HepG2 (cell line): ENCODE measurements around the gene BID. TPM values are rescaled to one million over a fixed set of nuclear protein-coding genes. Genes with fewer than 3 reads are reported as not detected.

Experiments
- ATAC-seq: fragments of 200-7000 bp; cut with Tn5 transposase; 3 replicates; pipeline ENCODE4 v1.9.1; 2020; ENCODE audit warnings: mild to moderate bottlenecking, moderate library complexity
- BruUV-seq: library from RNA; stranded (reverse); fragments of 400-500 nt; replicated peaks from 2 replicates; lab custom pipeline; 2021; lab: Mats Ljungman, UMichigan
- CTCF ChIA-PET: fragments of 300-600 bp; formaldehyde crosslinking; extraction: SDS; loops from one replicate; lab custom pipeline; 2021; ENCODE audit warnings: low total read pairs, inconsistent platforms, low intra/inter-chr PET ratio; lab: Yijun Ruan, JAX
- POLR2A ChIA-PET: fragments of 350-600 bp; sonication (Branson Sonifier 250); formaldehyde crosslinking; loops from one replicate; lab custom pipeline; 2020; ENCODE audit warnings: antibody characterized with exemption, inconsistent platforms; lab: Yijun Ruan, JAX
- DNase-seq: peaks from one replicate; pipeline ENCODE4 v3.0.0-alpha.2; 2015; ENCODE audit warnings: low spot score
- FAIRE-seq: peaks from 3 replicates; lab custom pipeline; 2011; peaks lifted over from hg19 to GRCh38; lab: Jason Lieb, UNC
- H2AFZ ChIP-seq: one replicate; pipeline ENCODE4 v1.6.1; 2011; ENCODE audit warnings: low read length, inconsistent platforms
- H3K27ac ChIP-seq: fragments of 300-600 bp; 3 replicates; pipeline ENCODE4 v1.8.0; 2011; ENCODE audit warnings: mixed run types, mild to moderate bottlenecking, mixed read lengths, low read length, inconsistent platforms; ENCODE audit not compliant: insufficient read depth; ENCODE audit errors: extremely low read length
- H3K27me3 ChIP-seq, 2 experiments: fragments of 200-600 bp in 1 of 2; 2 replicates in 1 of 2; 3 replicates in 1 of 2; pipeline versions ENCODE4 v1.6.0 to v1.8.0; 2011; ENCODE audit warnings: low read length in 2 of 2, mild to moderate bottlenecking in 2 of 2, moderate library complexity in 2 of 2, inconsistent platforms in 1 of 2; ENCODE audit not compliant: insufficient read depth in 2 of 2, control insufficient read depth in 1 of 2
- H3K36me3 ChIP-seq, 2 experiments: fragments of 200-600 bp in 1 of 2; replicated peaks in 1 of 2; 2 replicates in 1 of 2; 3 replicates in 1 of 2; pipeline versions ENCODE4 v1.5.1 to v1.8.0; 2011; ENCODE audit warnings: low read length in 2 of 2, inconsistent platforms in 1 of 2; ENCODE audit not compliant: insufficient read depth in 2 of 2, control insufficient read depth in 1 of 2
- H3K4me1 ChIP-seq: 2 replicates; pipeline ENCODE4 v1.5.1; 2012; ENCODE audit warnings: low read length, inconsistent platforms; ENCODE audit not compliant: insufficient read depth
- H3K4me2 ChIP-seq: 2 replicates; pipeline ENCODE4 v1.6.0; 2011; ENCODE audit warnings: low read depth, low read length, inconsistent platforms
- H3K4me3 ChIP-seq, 3 experiments: fragments of 200-600 bp in 1 of 3; sonication (generic), shearing (Covaris generic) in 1 of 3; replicated peaks in 1 of 3; 2 replicates each; pipeline ENCODE4 v1.5.1; 2011 to 2016; ENCODE audit warnings: low read length in 3 of 3, inconsistent platforms in 2 of 3, low read depth in 2 of 3, mild to moderate bottlenecking in 2 of 3, control low read depth in 1 of 3, mixed read lengths in 1 of 3; ENCODE audit not compliant: insufficient read depth in 1 of 3
- H3K79me2 ChIP-seq: one replicate; pipeline ENCODE4 v1.6.1; 2011; ENCODE audit warnings: low read length, inconsistent platforms; ENCODE audit not compliant: insufficient read depth
- H3K9ac ChIP-seq: 2 replicates; pipeline ENCODE4 v1.6.0; 2011; ENCODE audit warnings: mild to moderate bottlenecking, low read depth, low read length, inconsistent platforms; ENCODE audit not compliant: insufficient read depth
- H3K9me3 ChIP-seq: 2 replicates; pipeline ENCODE4 v1.5.1; 2012; ENCODE audit warnings: mild to moderate bottlenecking, low read length
- H4K20me1 ChIP-seq: 2 replicates; pipeline ENCODE4 v1.6.0; 2011; ENCODE audit warnings: inconsistent platforms, mild to moderate bottlenecking, low read length, moderate library complexity; ENCODE audit not compliant: insufficient read depth
- FOSL1 ChIP-seq: sonication (generic); formaldehyde crosslinking; IDR thresholded peaks from 2 replicates; pipeline ENCODE4 v1.9.0; 2021; ENCODE audit warnings: missing genetic modification reagents, borderline replicate concordance
- MTF1 ChIP-seq: sonication (generic); formaldehyde crosslinking; IDR thresholded peaks from 2 replicates; pipeline ENCODE4 v1.5.0; 2020; ENCODE audit warnings: missing genetic modification reagents
- RAD21 ChIP-seq: fragments of 450-650 bp; formaldehyde crosslinking; IDR thresholded peaks from 2 replicates; pipeline ENCODE4 v1.5.0; 2020; ENCODE audit warnings: mild to moderate bottlenecking
- SAP130 ChIP-seq: IDR thresholded peaks from 2 replicates; pipeline ENCODE4 v1.6.1; 2016; ENCODE audit warnings: low read depth
- SRSF1 ChIP-seq: fragments of 200-400 bp; formaldehyde crosslinking; optimal IDR thresholded peaks from 2 replicates; pipeline ENCODE3; 2017; ENCODE audit warnings: mild to moderate bottlenecking, low read depth, low read length, moderate library complexity
- YEATS4 ChIP-seq: sonication (generic); formaldehyde crosslinking; IDR thresholded peaks from 2 replicates; pipeline ENCODE4 v1.4.0; 2020; ENCODE audit warnings: missing genetic modification reagents, borderline replicate concordance
- ZNF782 ChIP-seq: sonication (generic); formaldehyde crosslinking; IDR thresholded peaks from 2 replicates; pipeline ENCODE4 v1.4.0; 2020; ENCODE audit warnings: missing genetic modification reagents, mild to moderate bottlenecking, borderline replicate concordance
- WGBS: methylation state at CpG from one replicate; pipeline ENCODE4 v1.1.6; 2017; ENCODE audit warnings: low lambda C conversion rate; 5-methylcytosine and 5-hydroxymethylcytosine counted together
- in situ Hi-C: cut with HindIII; loops from 2 replicates; pipeline ENCODE4 v1.10.0; 2017; ENCODE audit warnings: low pct_unique_long_range_greater_than_20kb; ENCODE audit not compliant: extremely low pct_ligation_motif_present
- intact Hi-C: fragments of 100-400 bp; cut with micrococcal nuclease; formaldehyde crosslinking; loops from one replicate; pipeline ENCODE4 v1.10.0; 2022; ENCODE audit not compliant: unreplicated experiment
- polyA plus RNA-seq, 8 experiments: library from polyadenylated mRNA; depleted of rRNA in 3 of 8; stranded (reverse) in 7 of 8; unstranded in 1 of 8; fragments of >200 nt; fragmentation: Illumina TruSeq in 4 of 8; extraction: Trizol in 4 of 8; gene quantifications; 2 replicates each; pipeline versions ENCODE4 v1.2.1 to v1.2.3, GENCODE V29; 2011 to 2016; ENCODE audit warnings: low read depth in 4 of 8, missing spikeins in 1 of 8, mixed read lengths in 1 of 8; ENCODE audit not compliant: insufficient read depth in 1 of 8
- total RNA-seq, 5 experiments: library from RNA; depleted of rRNA; stranded (reverse); fragments of >200 nt; fragmentation: Illumina TruSeq; extraction: Trizol; gene quantifications; 2 replicates each; pipeline ENCODE4 v1.2.3, GENCODE V29; 2016; ENCODE audit warnings: low read depth in 1 of 5

BID gene
- total and polyA plus RNA-seq, 2 of the 13 experiments (the other 11 are each of a cell fraction or from before 2014, with no cell fraction given) = 35.3 to 51.7 TPM

DNA sequence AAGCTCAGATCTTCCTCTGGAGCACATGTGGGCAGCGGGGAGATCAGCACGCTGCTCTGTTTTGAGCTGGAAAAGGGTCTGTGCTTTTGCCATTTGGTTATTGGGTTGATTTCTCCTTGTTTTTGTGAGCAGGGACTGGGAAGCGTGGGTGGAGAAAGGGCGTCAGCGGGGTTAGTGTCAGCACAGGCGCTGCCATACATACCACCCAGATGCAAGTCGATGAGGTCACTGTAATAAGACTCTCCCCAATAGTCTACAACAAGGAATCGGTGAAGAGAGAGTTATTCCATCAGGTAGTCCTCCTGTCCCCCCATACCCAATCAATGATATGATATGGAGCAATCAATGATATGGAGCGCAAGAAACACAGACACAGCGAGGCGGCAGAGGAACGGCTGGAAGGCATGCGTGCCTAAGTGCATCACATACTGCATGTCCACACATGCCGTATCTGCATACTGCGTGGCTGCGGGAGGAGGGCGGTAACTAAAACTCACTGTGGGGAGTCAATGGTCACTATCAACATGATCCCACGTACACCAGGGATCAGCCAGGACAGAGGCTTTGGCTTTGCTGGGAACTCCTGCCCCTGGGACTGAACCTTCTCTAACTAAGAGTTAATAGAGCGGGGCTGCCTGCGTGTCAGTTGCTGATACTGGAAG is 29.5 kb upstream of the BID start:
- no peak overlapping the region for H3K4me3 ChIP-seq

GRCh38 chr22:17802822-17803221 is 28.6 kb upstream of the BID start:
- peaks cover 20% of the 10 kb centered on the region for H3K4me1 ChIP-seq
- in situ Hi-C loops (no loop called here), intact Hi-C loops (no loop called here)
- 85% methylated on average over 2 of the region's 2 CpGs for WGBS
- H3K4me3 ChIP-seq = no peak overlapping the region
- POLR2A ChIA-PET = interaction anchor here (1.0 to 1.4 kb wide), 2 partner anchors 15 to 25 kb away, joined by 3 read pairs; no protein-coding TSS in a partner anchor
- H4K20me1 ChIP-seq = no peaks in the 10 kb centered on the region
- no peak overlapping the region for H3K9ac ChIP-seq
- ATAC-seq (no peak), DNase-seq (no peak), FAIRE-seq (no peak)
- H3K79me2 ChIP-seq = no peaks in the 10 kb centered on the region
- no TSS peak for BruUV-seq
- no peak for TF ChIP-seq SAP130 (CRISPR knock-in tag)
- TF ChIP-seq MTF1 (CRISPR knock-in tag) = no peak
- no peak for TF ChIP-seq FOSL1 (CRISPR knock-in tag)
- no peaks in the 10 kb centered on the region for H3K27me3 ChIP-seq
- H3K4me2 ChIP-seq = no peak overlapping the region
- H3K27ac ChIP-seq = no peak overlapping the region
- CTCF ChIA-PET = no interaction called here
- H3K9me3 ChIP-seq = no peaks in the 10 kb centered on the region
- H2AFZ ChIP-seq = no peak overlapping the region
- peaks cover 4 to 14% of the 10 kb centered on the region in 2 experiments; a peak in 3 of 5 replicates for H3K36me3 ChIP-seq

More for the DNA sequence above, 29.5 kb upstream of the BID start:
- H3K36me3 ChIP-seq = peaks cover 6 to 19% of the 10 kb centered on the region in 2 experiments; a peak in 4 of 5 replicates
- no peaks in the 10 kb centered on the region for H3K79me2 ChIP-seq
- no peaks in the 10 kb centered on the region for H4K20me1 ChIP-seq
- in situ Hi-C loops (no loop called here), intact Hi-C loops (no loop called here)
- no TSS peak for BruUV-seq
- H3K9me3 ChIP-seq = no peaks in the 10 kb centered on the region
- no peak for TF ChIP-seq SRSF1
- TF ChIP-seq RAD21 = no peak
- no peak for TF ChIP-seq YEATS4 (CRISPR knock-in tag)
- no peak for TF ChIP-seq ZNF782 (CRISPR knock-in tag)
- no peak for DNase-seq
- FAIRE-seq = no peak
- no peak overlapping the region for H3K27ac ChIP-seq
- peaks cover 20% of the 10 kb centered on the region for H3K4me1 ChIP-seq
- 96% methylated on average over 18 of the region's 20 CpGs for WGBS
- H3K9ac ChIP-seq = no peak overlapping the region
- H3K27me3 ChIP-seq = no peaks in the 10 kb centered on the region
- POLR2A ChIA-PET = interaction anchor here (0.6 to 1.0 kb wide), 2 partner anchors 16 to 27 kb away, joined by 3 read pairs; no protein-coding TSS in a partner anchor
- H2AFZ ChIP-seq = no peak overlapping the region
- ATAC-seq = no peak
- CTCF ChIA-PET = no interaction called here
- no peak overlapping the region for H3K4me2 ChIP-seq
